ENCODE data around the gene GRIK2.

Gene GRIK2

DNA sequence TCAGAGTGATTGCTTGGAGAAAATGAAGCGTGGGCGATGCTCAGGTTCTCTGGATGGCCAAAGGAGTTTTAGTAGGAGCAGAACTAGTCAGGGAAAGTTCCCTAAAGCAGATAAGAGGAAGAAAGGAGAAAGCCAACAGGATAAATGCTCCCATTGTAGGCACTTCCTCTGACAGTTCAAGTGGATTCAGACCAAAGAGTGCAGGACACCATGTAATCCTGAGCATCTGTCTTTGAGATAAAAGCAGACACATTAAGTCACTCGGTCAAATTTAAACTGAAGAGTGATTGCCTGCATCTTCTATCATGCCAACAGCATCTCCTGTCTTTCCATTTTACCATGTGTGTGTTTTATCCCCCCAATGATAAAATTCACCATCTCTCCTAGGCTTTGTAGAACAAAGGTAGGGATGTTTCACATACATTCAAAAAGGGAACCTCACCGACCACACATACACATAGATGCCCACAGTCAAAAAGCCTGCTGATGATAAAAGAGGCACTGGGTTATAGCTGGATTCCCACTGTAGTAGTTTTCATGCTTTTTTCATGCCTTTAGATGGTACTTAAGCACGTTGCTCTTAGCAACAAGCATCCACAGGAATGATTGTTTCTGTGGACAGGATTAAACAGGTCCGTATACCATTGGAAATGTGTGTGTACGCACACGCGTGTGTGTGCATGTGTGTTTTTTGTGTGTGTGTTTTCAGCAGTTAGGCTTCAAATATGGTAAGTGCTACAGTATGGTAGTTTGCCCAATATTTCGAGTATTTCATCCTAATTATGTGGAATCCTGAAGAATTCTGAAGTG is 7.0 kb downstream of the GRIK2 start:
- DNase-seq (ENCODE audit: low spot score), result no peak

GRCh38 chr6:101401171-101401570 is 7.7 kb downstream of the GRIK2 start:
- no peak for DNase-seq (ENCODE audit: low spot score)

DNA sequence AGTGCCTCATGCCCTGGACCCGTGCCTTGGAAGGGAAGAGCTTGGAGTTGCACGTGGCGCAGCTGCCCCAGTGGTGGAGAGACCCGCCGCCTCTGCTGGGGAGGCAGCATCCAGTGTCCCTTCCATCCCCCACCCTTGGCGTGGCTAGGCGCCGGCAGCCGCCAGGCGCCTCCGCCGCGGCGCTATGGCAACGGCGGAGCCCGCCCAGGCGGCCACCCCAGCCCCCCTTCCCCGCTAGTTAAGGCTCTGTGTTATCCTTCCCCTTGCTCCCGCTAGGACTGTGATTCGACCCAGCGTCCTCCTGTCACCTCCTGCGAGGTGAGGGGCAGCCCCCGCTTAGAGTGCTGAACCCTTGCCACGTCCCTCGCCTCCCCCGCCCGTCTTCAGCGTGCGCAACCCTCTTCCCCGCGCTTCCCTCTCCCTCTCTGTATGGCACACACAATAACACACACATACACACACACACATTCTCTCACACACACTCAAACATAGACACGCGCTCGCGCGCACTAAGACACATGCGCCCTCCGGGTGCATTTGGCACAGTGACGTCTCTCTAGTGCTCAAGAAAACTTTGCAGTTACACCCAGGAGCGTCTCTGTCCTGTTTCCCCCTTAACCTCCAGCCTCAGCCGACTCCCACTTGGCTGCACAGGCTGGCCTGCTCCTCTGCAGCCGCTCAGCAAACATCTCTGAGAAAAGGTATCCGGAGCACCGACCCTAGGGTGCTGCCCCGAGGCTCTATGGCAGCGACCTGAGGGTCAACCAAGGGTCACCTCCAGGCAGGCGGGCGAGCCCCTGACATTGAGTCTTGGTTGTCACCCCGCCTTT is 8.5 kb downstream of the GRIK2 start:
- DNase-seq (ENCODE audit: low spot score), result no peak

- DNase-seq (ENCODE audit: low spot score), result no peak
These were observed 9.1 kb downstream of the GRIK2 start for GRCh38 chr6:101402622-101403031.

DNA sequence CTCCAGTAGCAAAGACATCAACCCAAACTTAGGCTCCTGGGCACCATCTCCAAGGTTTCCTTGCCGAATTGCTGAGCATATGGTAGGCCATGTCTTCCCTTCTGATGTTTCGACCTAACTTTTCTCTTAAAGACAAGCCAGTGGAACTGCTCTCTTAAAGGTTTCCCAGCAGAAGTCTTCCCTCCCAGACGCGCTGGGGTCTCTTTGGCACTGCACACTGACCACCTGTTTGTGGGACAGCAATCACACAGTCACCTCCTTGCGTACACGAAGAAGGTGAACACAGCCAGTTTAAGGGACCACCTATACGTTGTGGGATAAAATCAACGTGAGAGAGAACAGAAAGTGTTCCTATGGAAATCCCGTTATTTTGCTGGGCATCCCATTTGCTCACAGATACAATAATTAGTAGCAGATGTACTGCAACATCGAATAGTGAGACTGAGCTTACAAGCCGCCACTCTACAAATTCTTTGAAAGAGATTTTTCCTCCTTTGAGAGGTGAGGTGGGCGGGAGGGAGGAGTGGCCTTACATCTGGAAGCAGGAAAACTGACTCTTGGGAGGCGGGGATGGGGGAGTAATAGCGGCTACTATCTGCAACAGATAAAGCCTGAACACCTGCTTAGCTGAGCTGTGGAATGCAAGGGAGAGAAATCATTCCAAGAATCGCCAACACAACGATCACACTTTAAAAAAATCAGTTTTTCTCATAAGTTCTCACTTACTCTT is 9.9 kb downstream of the GRIK2 start:
- DNase-seq (ENCODE audit: low spot score), result no peak

GRCh38 chr6:101404775-101405174 is 11.3 kb downstream of the GRIK2 start:
- no peak for DNase-seq (ENCODE audit: low spot score)

- no peak for DNase-seq (ENCODE audit: low spot score)
These were observed 20.3 kb downstream of the GRIK2 start for GRCh38 chr6:101413773-101414172.

DNA sequence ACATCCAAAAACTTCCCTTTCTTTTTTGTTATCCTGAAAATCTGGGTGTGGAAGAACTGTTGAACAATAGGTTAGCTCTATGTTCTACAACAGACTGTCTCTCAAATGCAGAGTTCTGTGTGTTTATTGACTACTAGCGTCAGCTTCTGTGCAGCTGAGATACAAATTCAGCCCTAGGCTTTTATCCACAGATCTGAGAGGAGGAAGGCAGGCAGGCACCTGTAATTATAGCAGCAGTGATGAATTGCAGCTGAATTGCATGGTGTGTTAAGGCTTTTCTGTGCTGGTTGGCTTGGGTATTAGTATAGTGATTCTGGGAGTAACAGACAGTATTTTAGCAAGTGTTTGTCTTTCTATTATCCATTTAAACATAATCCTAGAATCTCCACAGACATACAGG is 24.4 kb downstream of the GRIK2 start:
- no peak for DNase-seq (ENCODE audit: low spot score)

GRCh38 chr6:101422251-101422650 is 28.7 kb downstream of the GRIK2 start:
- DNase-seq (ENCODE audit: low spot score), result no peak

- DNase-seq (ENCODE audit: low spot score), result no peak
These were observed 29.3 kb downstream of the GRIK2 start for GRCh38 chr6:101422811-101423210.

DNA sequence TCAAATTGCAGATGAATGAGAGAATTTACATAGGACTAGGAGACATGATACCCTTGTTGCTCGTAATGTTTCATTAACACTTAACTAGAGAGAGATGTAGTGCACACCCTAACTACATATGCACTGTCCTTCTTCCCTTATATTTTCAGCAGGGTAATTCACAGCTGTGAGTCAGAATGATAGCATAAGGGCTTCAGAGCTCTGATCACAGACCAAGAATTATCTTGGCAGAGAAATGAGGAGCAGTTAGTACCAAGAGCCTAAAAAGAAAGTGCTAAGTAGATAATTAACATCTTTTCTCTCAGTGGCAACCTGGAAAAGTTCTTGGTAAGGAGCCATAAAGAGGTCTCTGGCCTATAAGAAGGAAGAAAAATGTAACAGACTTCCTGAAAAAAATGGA is 35.8 kb downstream of the GRIK2 start:
- DNase-seq (ENCODE audit: low spot score), result no peak

DNA sequence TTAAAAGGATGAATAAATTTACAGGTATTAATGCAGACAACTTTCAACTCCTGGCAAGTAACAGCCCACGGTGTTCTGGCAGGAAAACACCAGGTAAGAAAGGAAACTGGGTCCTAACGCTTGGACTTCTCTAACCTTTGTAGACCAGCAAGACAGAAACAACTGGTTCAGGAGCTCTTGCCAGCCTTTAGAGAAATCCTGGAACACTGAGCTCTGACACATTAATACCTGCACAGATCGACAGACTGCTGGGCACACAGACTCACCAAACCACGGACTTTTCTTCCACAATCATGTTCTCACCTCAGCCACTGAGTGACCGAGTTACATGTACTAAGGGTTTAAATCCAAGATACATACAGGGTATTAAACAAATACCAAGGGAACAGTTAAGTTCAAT is 36.3 kb downstream of the GRIK2 start:
- no peak for DNase-seq (ENCODE audit: low spot score)

- DNase-seq (ENCODE audit: low spot score), result no peak
These were observed 39.6 kb downstream of the GRIK2 start for GRCh38 chr6:101433141-101433540.

DNA sequence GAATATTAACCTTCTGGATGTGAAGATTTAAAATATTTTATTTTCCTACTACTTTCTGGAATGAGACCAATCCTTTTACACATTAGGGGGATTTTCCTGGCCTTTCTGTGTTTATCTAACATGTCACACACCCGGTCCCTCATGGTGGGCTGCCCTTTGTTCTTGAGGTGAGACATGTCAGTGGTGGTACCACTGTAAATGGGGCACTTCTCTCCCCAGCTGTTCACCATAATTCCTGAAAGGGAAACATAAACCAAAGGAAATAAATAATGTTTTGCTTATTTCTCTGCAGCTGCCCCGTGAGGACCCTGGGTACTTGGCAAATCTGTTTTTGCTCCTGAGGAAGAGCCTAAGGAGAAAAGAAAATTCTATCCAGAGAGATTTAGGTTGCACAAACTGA is 41.1 kb downstream of the GRIK2 start:
- no peak for DNase-seq (ENCODE audit: low spot score)

- no peak for DNase-seq (ENCODE audit: low spot score)
These were observed 41.5 kb downstream of the GRIK2 start for GRCh38 chr6:101435038-101435437.

DNA sequence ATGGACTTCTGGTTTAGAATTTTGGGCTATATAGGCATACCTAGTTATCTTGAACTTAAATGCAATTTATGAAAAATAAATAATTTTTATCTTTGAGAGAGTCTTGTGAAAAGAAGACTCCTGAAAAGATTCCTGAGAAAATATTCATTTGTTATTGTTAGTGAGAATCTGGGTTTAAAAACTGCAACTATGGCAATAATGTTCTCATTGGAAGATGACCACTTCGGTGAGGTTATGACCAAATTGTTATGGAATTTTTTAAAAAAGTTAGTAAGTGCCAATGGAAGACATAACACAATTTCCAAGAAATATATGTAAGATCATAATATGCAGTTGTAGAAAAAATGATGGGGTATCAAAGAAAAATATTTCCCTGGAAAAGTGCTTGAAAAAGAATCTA is 46.3 kb downstream of the GRIK2 start:
- DNase-seq (ENCODE audit: low spot score), result no peak

DNA sequence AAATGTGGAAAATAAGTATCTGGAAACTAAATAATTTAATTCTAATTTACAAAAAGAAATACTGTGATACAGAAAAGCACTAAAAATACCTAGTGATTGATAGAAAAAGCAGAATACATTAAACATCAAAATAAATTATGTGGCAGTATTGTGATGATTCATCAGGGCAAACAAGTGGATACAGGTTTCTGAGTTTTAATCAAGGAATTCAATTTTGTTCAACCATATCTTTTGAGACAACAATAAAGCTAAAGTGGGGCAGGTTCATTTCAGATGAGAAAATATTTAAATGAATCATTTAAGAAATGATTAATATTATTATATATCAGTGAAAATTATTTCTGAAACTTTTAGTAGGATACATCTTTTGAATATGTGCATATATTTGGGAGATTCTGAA is 49.8 kb downstream of the GRIK2 start:
- DNase-seq (ENCODE audit: low spot score), result no peak

DNA sequence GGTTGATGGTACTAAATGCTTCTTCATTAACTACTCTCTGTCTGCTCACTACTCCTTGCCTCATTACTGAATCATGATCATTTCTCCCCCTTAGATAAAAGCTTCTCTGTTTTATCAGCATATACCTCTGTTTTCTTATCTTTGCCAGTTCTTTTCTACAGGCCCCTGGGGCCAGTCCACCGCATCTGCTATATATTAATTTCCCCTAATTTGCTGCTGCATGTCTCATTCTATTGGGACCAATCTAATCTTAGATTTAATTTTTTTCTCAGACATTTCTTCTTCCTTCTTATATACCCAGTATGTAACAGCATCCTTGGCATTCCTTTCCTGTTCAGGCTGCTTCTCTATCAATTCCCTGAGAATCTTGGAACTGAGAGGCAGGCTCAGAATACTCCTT is 51.2 kb downstream of the GRIK2 start:
- DNase-seq (ENCODE audit: low spot score), result no peak

- no peak for DNase-seq (ENCODE audit: low spot score)
These were observed 52.0 kb downstream of the GRIK2 start for GRCh38 chr6:101445527-101445926.

DNA sequence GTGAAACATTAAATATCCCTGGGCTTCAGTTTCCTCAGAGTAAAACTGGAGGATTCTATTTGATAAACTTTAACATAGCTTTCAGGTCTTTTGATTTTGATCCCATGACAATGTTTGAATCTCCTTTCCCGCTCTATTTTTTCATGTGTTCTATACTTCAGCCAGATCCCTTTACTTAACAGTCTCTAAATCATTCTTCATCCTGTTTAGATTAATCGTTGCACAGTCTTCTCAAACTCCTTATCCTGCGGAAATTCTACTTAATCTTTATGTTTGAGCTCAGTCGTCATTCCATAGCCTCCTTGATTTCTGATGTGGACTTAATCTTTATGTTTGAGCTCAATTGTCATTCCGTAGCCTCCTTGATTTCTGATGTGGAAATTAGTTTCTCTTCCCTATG is 57.4 kb downstream of the GRIK2 start:
- no peak for DNase-seq (ENCODE audit: low spot score)

DNA sequence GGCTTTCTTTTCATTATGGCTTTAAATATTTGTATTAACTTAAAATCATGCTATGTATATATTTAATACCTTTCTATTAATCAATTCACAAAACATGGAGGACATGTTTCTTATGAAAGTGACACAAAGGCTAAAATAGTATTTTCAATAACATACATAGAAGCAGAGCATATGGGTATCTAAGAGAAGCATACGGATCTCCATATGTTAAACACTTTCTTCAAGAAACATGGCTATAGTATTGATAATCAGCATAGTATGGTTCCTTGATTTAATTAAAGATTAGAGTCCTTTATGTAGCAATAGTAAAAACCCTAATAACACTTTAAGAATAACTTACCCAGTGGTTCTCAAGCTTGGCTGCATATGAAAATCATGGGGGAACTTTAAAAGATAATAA is 58.5 kb downstream of the GRIK2 start:
- DNase-seq (ENCODE audit: low spot score), result no peak

- no peak for DNase-seq (ENCODE audit: low spot score)
These were observed 59.7 kb downstream of the GRIK2 start for GRCh38 chr6:101453221-101453620.

Measured in HuH-7 (cell line).